GM12878 (cell line): ENCODE measurements around the gene S100A16. TPM values are rescaled to one million over a fixed set of nuclear protein-coding genes. Genes with fewer than 3 reads are reported as not detected.

ENCODE experiments used
- ATAC-seq: fragments of 200-7000 bp; cut with Tn5 transposase; 3 replicates; pipeline ENCODE4 v1.9.1; 2020; ENCODE audit warnings: mild to moderate bottlenecking, moderate library complexity
- BruUV-seq: library from RNA; stranded (reverse); fragments of 400-500 nt; replicated peaks from 2 replicates; lab custom pipeline; 2021; lab: Mats Ljungman, UMichigan
- CTCF ChIA-PET: fragments of 300-600 bp; sonication (Branson Sonifier 250); formaldehyde crosslinking; extraction: SDS; loops from one replicate; lab custom pipeline; 2021; ENCODE audit warnings: inconsistent platforms; lab: Yijun Ruan, JAX
- POLR2A ChIA-PET: fragments of 350-600 bp; formaldehyde crosslinking; extraction: SDS; loops from one replicate; lab custom pipeline; 2021; ENCODE audit warnings: inconsistent platforms; lab: Charles Lee
- RAD21 ChIA-PET: fragments of 300-600 bp; sonication (Branson Sonifier 250); formaldehyde crosslinking; loops from one replicate; lab custom pipeline; 2023; ENCODE audit warnings: antibody characterized with exemption; ENCODE audit not compliant: unreplicated experiment; lab: Charles Lee
- SMC1A ChIA-PET: fragments of 300-600 bp; sonication (Branson Sonifier 250); formaldehyde crosslinking; loops from one replicate; lab custom pipeline; 2023; ENCODE audit not compliant: unreplicated experiment, uncharacterized antibody; lab: Charles Lee
- DNase-seq: peaks from one replicate; pipeline ENCODE4 v3.0.0-alpha.2; 2011; ENCODE audit warnings: low read depth, low spot score
- FAIRE-seq: peaks from 3 replicates; lab custom pipeline; 2011; peaks lifted over from hg19 to GRCh38; lab: Jason Lieb, UNC
- H2AFZ ChIP-seq: 2 replicates; pipeline ENCODE4 v1.6.0; 2011; ENCODE audit warnings: low read depth, low read length, control low read depth; ENCODE audit not compliant: control insufficient read depth
- H3K27ac ChIP-seq: 2 replicates; pipeline ENCODE4 v1.5.1; 2011; ENCODE audit warnings: control low read depth; ENCODE audit not compliant: control insufficient read depth, insufficient read depth
- H3K27me3 ChIP-seq, 2 experiments: replicated peaks in 1 of 2; 2 replicates each; pipeline versions ENCODE4 v1.6.0 to v1.6.1; 2011; ENCODE audit warnings: low read length in 1 of 2; ENCODE audit not compliant: control insufficient read depth in 2 of 2, insufficient read depth in 2 of 2
- H3K36me3 ChIP-seq, 2 experiments: 2 replicates each; pipeline ENCODE4 v1.5.1; 2011; ENCODE audit warnings: low read length in 1 of 2; ENCODE audit not compliant: control insufficient read depth in 2 of 2, insufficient read depth in 2 of 2
- H3K4me1 ChIP-seq: 2 replicates; pipeline ENCODE4 v1.6.1; 2011; ENCODE audit warnings: mild to moderate bottlenecking, low read length, moderate library complexity, mixed read lengths; ENCODE audit not compliant: control insufficient read depth, insufficient read depth
- H3K4me2 ChIP-seq: 2 replicates; pipeline ENCODE4 v1.6.0; 2011; ENCODE audit warnings: control low read depth; ENCODE audit not compliant: control insufficient read depth, insufficient read depth
- H3K4me3 ChIP-seq: fragments of 200-600 bp; sonication (generic); 2 replicates; pipeline ENCODE4 v1.5.1; 2016
- H3K79me2 ChIP-seq: 2 replicates; pipeline ENCODE4 v1.6.0; 2011; ENCODE audit warnings: low read length; ENCODE audit not compliant: control insufficient read depth, insufficient read depth
- H3K9ac ChIP-seq: 2 replicates; pipeline ENCODE4 v1.8.0; 2011; ENCODE audit warnings: low read length, control low read depth, mixed read lengths; ENCODE audit not compliant: control insufficient read depth, insufficient read depth
- H3K9me3 ChIP-seq: replicated peaks from 3 replicates; pipeline ENCODE4 v1.5.1; 2011; ENCODE audit warnings: mild to moderate bottlenecking, low read length; ENCODE audit not compliant: control insufficient read depth, insufficient read depth
- H4K20me1 ChIP-seq: 2 replicates; pipeline ENCODE4 v1.6.0; 2011; ENCODE audit not compliant: control insufficient read depth, insufficient read depth
- BCL11A ChIP-seq: IDR thresholded peaks from 2 replicates; pipeline ENCODE4 v1.6.1; 2011; ENCODE audit warnings: low read depth, low read length
- CREM ChIP-seq: IDR thresholded peaks from 2 replicates; pipeline ENCODE4 v1.6.1; 2014; ENCODE audit warnings: antibody characterized with exemption, low read depth
- EED ChIP-seq: sonication (generic); IDR thresholded peaks from 2 replicates; pipeline ENCODE4 v1.6.1; 2016; ENCODE audit warnings: antibody characterized with exemption, low read depth
- EGR1 ChIP-seq, 2 experiments: IDR thresholded peaks; 1 replicate in 1 of 2; 2 replicates in 1 of 2; pipeline ENCODE4 v1.6.1; 2011 to 2012; ENCODE audit warnings: low read depth in 2 of 2, low read length in 2 of 2, borderline replicate concordance in 1 of 2, mild to moderate bottlenecking in 1 of 2, moderate library complexity in 1 of 2
- EP300 ChIP-seq, 2 experiments: fragments of 150-350 bp in 1 of 2; IDR thresholded peaks; 2 replicates each; pipeline ENCODE4 v1.6.1; 2011 to 2012; ENCODE audit warnings: low read depth in 2 of 2, low read length in 2 of 2, borderline replicate concordance in 1 of 2, improper control_type of control experiment in 1 of 2, inconsistent platforms in 1 of 2; ENCODE audit not compliant: control insufficient read depth in 1 of 2
- GATAD2B ChIP-seq: fragments of 450-650 bp; conservative IDR thresholded peaks from 2 replicates; pipeline ENCODE4 v1.6.1; 2017; ENCODE audit warnings: low read depth, mild to moderate bottlenecking, moderate library complexity
- IKZF2 ChIP-seq, 2 experiments: fragments of 450-650 bp; IDR thresholded peaks; 2 replicates each; pipeline ENCODE4 v1.6.1; 2017; ENCODE audit warnings: mild to moderate bottlenecking in 2 of 2, moderate library complexity in 2 of 2
- KAT2A ChIP-seq: conservative IDR thresholded peaks from 2 replicates; pipeline ENCODE4 v1.6.1; 2011; ENCODE audit warnings: low read depth, low read length; ENCODE audit not compliant: control insufficient read depth
- MYC ChIP-seq: IDR thresholded peaks from 2 replicates; pipeline ENCODE4 v1.6.1; 2011; ENCODE audit warnings: mild to moderate bottlenecking, low read length, moderate library complexity, inconsistent platforms; ENCODE audit not compliant: insufficient read depth, insufficient replicate concordance, insufficient read length, severe bottlenecking
- PML ChIP-seq: IDR thresholded peaks from 2 replicates; pipeline ENCODE4 v1.6.1; 2012; ENCODE audit warnings: low read length, inconsistent platforms
- POLR2A ChIP-seq: IDR thresholded peaks from 2 replicates; pipeline ENCODE4 v1.6.1; 2011; ENCODE audit warnings: low read depth, mild to moderate bottlenecking, low read length
- RAD21 ChIP-seq: IDR thresholded peaks from 2 replicates; pipeline ENCODE4 v1.6.1; 2011; ENCODE audit warnings: mild to moderate bottlenecking, low read depth, low read length, moderate library complexity; ENCODE audit not compliant: insufficient read depth
- RUNX3 ChIP-seq: IDR thresholded peaks from 2 replicates; pipeline ENCODE4 v1.6.1; 2012; ENCODE audit warnings: low read length, inconsistent platforms
- SMC3 ChIP-seq: IDR thresholded peaks from 2 replicates; pipeline ENCODE4 v1.6.1; 2011; ENCODE audit warnings: low read length, improper control_type of control experiment, borderline replicate concordance
- whole genome bisulfite sequencing: methylation state at CpG from one replicate; pipeline ENCODE4 v1.1.6; 2016; ENCODE audit warnings: low lambda C conversion rate; ENCODE audit not compliant: insufficient replicate concordance, insufficient coverage; ENCODE audit errors: missing lambda C conversion rate; 5-methylcytosine and 5-hydroxymethylcytosine counted together
- in situ Hi-C: fragments of 300-500 bp; cut with MboI; formaldehyde crosslinking; loops from 9 replicates; pipeline ENCODE4 v1.14.3; 2018; ENCODE audit warnings: mixed read lengths
- intact Hi-C: fragments of 100-400 bp; cut with micrococcal nuclease; formaldehyde crosslinking; loops from one replicate; pipeline ENCODE4 v1.14.2; 2022; ENCODE audit not compliant: unreplicated experiment
- polyA plus RNA-seq, 11 experiments: library from polyadenylated mRNA; depleted of rRNA in 4 of 11; unstranded in 6 of 11; stranded (reverse) in 5 of 11; fragments of >200 nt; fragmentation: Nextera tagmentation in 4 of 11; fragmentation: Illumina TruSeq in 1 of 11; extraction: Ambion mirVana in 4 of 11; extraction: Trizol in 1 of 11; gene quantifications; 1 replicate in 1 of 11; 2 replicates in 10 of 11; pipeline versions ENCODE4 v1.2.1 to v1.2.3, GENCODE V29; 2011 to 2016; ENCODE audit warnings: inconsistent platforms in 2 of 11, missing spikeins in 2 of 11, low read depth in 1 of 11
- total RNA-seq, 4 experiments: library from RNA; depleted of rRNA in 3 of 4; stranded (reverse); fragments of >200 nt in 3 of 4; fragmentation: Illumina TruSeq in 1 of 4; extraction: Trizol in 1 of 4; gene quantifications; 2 replicates each; pipeline versions ENCODE4 v1.2.1 to v1.2.3, GENCODE V29; 2013 to 2021
- TF ChIP-seq, protein P1 (sequence below), 3 experiments: IDR thresholded peaks in 2 of 3; conservative IDR thresholded peaks in 1 of 3; 2 replicates each; pipeline ENCODE4 v1.5.1; 2011; ENCODE audit warnings: low read depth in 3 of 3, low read length in 3 of 3, mild to moderate bottlenecking in 3 of 3, control low read depth in 2 of 3, moderate library complexity in 2 of 3, inconsistent platforms in 1 of 3, mixed read lengths in 1 of 3; ENCODE audit not compliant: control insufficient read depth in 2 of 3, insufficient read depth in 1 of 3; ENCODE audit errors: extremely low read depth in 1 of 3
- TF ChIP-seq, protein P2 (sequence below): fragments of 450-650 bp; IDR thresholded peaks from 2 replicates; pipeline ENCODE4 v1.6.1; 2016; ENCODE audit warnings: mild to moderate bottlenecking

Gene S100A16
- total and polyA plus RNA-seq, 10 of the 15 experiments (the other 5 are each of a cell fraction or from before 2014, with no cell fraction given) = 0.14 to 0.51 (median 0.25) TPM; not detected in 6

DNA sequence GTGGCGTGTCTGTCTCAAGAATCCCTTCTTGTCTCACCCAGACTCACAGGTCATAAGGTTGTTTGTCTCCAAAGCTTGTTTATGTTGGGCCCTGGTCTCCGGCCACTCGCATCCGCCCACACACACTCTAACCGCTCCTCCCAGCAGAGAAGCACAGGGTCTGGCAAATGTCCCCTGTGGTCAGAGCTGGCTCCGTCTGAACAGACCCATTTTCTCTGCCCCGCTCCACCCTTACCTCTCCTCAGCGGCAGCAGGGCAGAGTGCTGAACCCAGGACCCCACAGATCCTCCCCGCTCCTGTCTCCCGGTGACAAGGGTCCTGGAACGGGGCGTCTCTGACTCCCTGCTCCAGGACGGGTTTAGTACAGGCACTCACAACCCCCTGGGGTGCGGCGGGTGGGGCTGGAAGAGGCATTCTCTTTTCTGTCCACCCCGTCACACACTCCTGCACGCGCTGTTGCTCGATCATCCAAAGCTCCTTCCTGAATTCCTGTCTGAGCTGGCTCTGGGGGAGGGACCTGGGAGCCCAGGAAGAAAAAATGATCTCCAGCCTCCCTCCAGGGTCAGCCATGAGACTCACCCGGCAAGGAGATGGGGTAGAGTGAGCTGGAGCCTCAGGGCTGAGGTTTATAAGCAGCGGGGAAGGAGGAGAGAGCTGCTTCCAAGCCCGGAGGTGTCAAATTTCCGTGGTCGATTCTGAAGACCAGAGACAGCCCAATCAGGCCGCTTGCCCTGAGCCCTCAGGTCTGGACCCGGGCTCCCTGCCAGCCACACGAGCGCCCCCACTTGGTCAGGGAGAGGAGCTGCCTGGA is 14.2 kb upstream of the S100A16 start, which contains the start of gene S100A13:
S100A13 (minus strand) TSS at position 602 of the 811 bp plus-strand sequence. CDS start 1,033 bp downstream, outside the sequence.
- no TSS peak for BruUV-seq
- ChIA-PET POLR2A (interaction anchor here (1.3 kb wide), 1 partner anchor 28 kb away, joined by 4 read pairs; no protein-coding TSS in a partner anchor), CTCF (interaction anchor here (0.7 to 5.2 kb wide), 26 partner anchors 11 to 423 kb away, joined by 3 to 66 read pairs (median 4); partner anchors contain the start of genes PGLYRP4, RAB13, S100A14 and S100A16), RAD21 (interaction anchor here (1.1 to 3.7 kb wide), 9 partner anchors 9 to 95 kb away, joined by 3 to 25 read pairs (median 6); partner anchors contain the start of gene S100A14), SMC1A (interaction anchor here (1.0 to 4.9 kb wide), 10 partner anchors 11 to 95 kb away, joined by 3 to 31 read pairs (median 5); partner anchors contain the start of genes ILF2 and S100A14)
- H4K20me1 ChIP-seq = no peaks in the 10 kb centered on the region
- H3K4me3 ChIP-seq = no peak within 1 kb of the TSS
- H3K4me2 ChIP-seq = peak within 1 kb of the TSS; percentile 67
- FAIRE-seq = no peak
- peaks cover 14% of the 10 kb centered on the region for H3K4me1 ChIP-seq
- H2AFZ ChIP-seq = peak within 1 kb of the TSS; percentile 49
- in situ Hi-C loops (no loop called here), intact Hi-C loops (no loop called here)
- TF ChIP-seq EED (peak; percentile 26; the same call in 1 of the 2 replicates), EP300 (IDR thresholded peaks at IDR 0.05; ENCODE audit: borderline replicate concordance in 1 of 2, control insufficient read depth in 1 of 2, low read depth in 2 of 2, low read length in 2 of 2) (no peak), SMC3 (peak; percentile 13; the same call in 1 of the 2 replicates), KAT2A (no peak), RUNX3 (peak; percentile 37; the same call in 1 of the 2 replicates), PML (no peak), POLR2A (peak; percentile 29; the same call in 1 of the 2 replicates), GATAD2B (no peak), BCL11A (no peak), RAD21 (peak; percentile 41; the same call in 1 of the 2 replicates), MYC (no peak), IKZF2 (IDR thresholded peaks at IDR 0.05) (peak in 1 of 2 experiments; percentile 9; a peak in 1 of 4 replicates), EGR1 (IDR thresholded peaks at IDR 0.05; ENCODE audit: borderline replicate concordance in 1 of 2, low read depth in 2 of 2, low read length in 2 of 2) (peak in 1 of 2 experiments; percentile 75; a peak in 2 of 3 replicates), CREM (no peak)
- TF ChIP-seq, protein P1, sequence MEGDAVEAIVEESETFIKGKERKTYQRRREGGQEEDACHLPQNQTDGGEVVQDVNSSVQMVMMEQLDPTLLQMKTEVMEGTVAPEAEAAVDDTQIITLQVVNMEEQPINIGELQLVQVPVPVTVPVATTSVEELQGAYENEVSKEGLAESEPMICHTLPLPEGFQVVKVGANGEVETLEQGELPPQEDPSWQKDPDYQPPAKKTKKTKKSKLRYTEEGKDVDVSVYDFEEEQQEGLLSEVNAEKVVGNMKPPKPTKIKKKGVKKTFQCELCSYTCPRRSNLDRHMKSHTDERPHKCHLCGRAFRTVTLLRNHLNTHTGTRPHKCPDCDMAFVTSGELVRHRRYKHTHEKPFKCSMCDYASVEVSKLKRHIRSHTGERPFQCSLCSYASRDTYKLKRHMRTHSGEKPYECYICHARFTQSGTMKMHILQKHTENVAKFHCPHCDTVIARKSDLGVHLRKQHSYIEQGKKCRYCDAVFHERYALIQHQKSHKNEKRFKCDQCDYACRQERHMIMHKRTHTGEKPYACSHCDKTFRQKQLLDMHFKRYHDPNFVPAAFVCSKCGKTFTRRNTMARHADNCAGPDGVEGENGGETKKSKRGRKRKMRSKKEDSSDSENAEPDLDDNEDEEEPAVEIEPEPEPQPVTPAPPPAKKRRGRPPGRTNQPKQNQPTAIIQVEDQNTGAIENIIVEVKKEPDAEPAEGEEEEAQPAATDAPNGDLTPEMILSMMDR (IDR thresholded peaks at IDR 0.05 in 2 of 3, conservative IDR thresholded peaks at IDR 0.05 in 1 of 3; ENCODE audit: control insufficient read depth in 2 of 3, extremely low read depth in 1 of 3, insufficient read depth in 1 of 3, low read depth in 3 of 3, low read length in 3 of 3) = peak in 2 of 3 experiments; percentile 49 to 66
- TF ChIP-seq, protein P2, sequence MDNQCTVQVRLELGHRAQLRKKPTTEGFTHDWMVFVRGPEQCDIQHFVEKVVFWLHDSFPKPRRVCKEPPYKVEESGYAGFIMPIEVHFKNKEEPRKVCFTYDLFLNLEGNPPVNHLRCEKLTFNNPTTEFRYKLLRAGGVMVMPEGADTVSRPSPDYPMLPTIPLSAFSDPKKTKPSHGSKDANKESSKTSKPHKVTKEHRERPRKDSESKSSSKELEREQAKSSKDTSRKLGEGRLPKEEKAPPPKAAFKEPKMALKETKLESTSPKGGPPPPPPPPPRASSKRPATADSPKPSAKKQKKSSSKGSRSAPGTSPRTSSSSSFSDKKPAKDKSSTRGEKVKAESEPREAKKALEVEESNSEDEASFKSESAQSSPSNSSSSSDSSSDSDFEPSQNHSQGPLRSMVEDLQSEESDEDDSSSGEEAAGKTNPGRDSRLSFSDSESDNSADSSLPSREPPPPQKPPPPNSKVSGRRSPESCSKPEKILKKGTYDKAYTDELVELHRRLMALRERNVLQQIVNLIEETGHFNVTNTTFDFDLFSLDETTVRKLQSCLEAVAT = 0 out of 2 replicates have a peak, but pooled peaks have one; percentile 13
- H3K79me2 ChIP-seq = no peaks in the 10 kb centered on the region
- WGBS = 21% methylated on average over 28 of the region's 28 CpGs
- H3K27ac ChIP-seq = no peak within 1 kb of the TSS
- peak within 1 kb of the TSS; percentile 22; the same call in 1 of the 2 replicates for H3K9ac ChIP-seq
- no peak for DNase-seq
- ATAC-seq = peak; percentile 80
- no peaks in the 10 kb centered on the region for H3K36me3 ChIP-seq
- H3K9me3 ChIP-seq = no peaks in the 10 kb centered on the region
- H3K27me3 ChIP-seq = no peaks in the 10 kb centered on the region
